HG03558 (cell line): ENCODE data around the gene ARHGAP18.

Source experiments
- ATAC-seq: cut with Tn5 transposase; IDR thresholded peaks from one replicate; pipeline ENCODE4 v1.9.1; 2021; ENCODE audit warnings: moderate number of reproducible peaks; ENCODE audit not compliant: unreplicated experiment; ENCODE audit errors: extremely low read depth

ARHGAP18 gene

DNA sequence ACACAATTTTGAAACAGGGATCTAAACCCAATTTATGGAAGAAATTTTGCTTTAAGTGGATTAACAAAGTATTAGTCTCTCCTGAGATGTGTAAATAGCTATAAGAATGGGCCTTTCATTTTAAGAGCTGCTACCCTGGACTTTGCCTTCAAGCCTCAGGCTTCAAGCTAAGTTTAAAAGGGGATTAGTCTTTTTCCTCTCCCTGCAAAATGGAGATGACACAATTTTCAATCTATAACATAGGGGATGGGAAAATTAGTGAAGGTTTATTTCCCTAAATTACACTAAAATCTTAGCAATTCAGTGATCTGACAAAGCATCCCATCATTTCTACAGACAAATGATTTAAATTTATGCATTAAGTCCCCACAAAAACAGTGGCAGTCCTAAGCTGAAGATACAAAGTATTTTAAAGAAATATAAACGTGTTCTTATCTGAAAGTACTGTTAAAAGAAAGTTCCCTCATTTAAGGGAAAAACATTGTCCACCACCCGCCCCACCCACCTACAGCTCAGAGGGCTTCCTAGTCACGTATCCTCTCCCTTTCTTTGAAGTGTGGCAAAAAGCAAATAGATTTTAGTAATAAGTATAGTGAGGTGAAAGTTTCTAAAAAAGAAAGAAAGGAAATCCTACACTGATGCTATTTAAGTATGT, 14.5 kb downstream of the ARHGAP18 start:
- ATAC-seq: peak; percentile 48

DNA sequence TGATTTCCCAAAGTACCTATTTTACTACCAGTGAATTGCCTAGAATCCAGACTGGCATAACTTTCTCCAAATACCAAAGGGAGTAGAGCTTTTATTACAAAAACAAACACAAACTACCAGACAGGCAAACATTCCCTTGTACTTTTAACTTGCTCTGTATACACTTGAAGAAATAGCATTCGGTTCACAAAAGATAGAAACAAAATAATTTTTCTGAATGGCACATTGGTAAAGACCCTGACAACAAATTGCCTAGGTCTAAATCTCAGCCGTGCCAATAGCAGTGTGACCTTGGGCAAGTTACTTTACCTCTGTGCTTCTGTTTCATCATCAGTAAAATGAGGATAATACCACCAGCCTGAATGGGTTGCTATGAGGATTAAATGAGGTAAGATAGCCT, 15.9 kb downstream of the ARHGAP18 start:
- ATAC-seq: no peak

DNA sequence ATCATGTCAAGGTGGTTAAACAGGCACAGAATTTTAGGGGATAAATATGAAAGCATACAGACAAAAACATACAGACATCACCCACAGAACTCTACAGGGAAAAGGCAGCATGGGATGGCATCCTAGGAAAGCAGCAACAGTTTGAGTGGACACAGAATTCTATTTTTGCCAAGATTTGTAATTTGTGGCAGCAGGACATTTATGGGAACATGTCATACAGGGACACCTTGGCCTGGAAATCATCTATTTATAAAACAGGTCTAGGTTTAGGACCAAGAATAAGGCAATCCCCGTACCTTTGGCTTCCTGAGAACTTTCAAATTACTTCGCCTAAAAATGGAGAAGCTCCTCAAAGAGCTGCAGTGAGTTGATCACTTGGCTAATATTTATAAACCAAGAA, 17.5 kb downstream of the ARHGAP18 start:
- ATAC-seq: no peak

DNA sequence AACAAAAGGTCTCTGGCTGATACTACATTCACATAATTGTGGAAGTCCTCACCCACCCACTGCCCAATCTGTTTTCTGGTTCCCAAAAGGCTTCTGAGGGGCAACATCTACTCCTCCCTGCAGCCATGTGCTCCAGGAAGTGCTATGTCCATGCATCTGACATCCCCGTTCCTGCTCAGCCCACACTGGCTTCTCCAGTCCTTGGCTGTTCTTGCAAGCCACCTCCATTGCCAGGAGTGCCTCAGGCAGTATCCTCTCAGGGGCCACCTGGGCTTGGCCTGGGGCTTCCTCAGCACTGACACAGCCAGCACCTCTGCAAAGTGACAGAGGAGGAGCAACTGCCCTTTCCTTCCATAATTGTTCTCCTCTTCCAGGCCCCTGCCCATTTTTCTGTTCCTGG, 18.3 kb downstream of the ARHGAP18 start:
- ATAC-seq: no peak

DNA sequence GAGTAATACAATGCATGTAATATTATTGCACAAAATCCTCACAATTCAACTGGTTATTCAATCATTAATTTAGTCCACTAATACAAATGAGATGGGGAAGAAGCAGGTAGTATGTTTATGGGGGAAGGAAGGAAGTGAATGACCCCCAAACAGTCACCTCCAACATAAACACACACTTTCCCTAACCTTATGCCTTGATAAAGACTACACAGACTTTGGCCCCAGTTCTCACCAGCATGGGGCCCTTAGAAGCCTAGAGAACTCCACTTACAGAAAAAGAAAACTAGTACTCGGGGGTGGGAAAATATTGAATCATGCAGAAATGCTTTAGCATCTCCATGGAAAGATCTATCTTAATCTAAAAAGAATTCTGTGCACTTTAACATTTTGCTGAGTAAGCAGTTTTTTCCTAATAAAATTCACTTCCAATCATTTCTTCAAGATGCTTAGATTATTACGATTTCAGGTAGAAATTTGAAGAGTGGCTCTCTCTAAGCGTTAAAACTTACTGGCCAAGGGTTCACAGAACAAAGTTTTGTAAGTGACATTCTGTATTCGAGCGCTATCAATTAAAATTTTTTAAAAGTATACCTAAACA, 18.8 kb downstream of the ARHGAP18 start:
- no peak for ATAC-seq

DNA sequence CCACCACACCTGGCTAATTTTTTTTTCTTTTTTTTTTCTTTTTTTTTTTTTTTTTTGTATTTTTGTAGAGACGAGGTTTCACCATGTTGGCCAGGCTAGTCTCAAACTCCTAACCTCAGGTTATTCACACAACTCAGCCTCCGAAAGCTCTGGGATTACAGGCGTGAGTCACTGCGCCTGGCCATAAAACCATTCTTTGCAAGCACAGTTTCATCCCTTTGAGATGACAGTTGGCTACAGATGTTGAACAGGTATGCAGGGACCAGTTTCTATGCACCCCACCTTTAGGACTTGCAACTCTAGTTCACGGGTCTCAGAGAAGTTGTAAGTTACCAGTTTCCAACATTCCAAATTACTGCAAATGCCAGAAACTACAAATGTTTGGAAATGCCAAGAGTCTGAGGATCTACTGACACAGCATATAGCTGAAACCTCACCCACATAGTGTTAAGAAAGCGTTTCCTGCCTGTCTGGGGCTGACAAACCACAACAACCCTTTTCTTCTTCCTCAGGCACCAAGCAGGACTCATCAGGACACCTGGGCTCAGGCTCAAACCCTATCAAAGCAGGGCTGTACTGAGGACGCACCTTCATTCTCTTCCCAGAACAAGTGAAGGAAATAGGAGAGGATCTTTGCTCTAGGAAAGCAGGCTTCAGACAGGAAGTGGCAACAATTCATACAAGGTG, 22.9 kb downstream of the ARHGAP18 start:
- peak; percentile 49 for ATAC-seq

DNA sequence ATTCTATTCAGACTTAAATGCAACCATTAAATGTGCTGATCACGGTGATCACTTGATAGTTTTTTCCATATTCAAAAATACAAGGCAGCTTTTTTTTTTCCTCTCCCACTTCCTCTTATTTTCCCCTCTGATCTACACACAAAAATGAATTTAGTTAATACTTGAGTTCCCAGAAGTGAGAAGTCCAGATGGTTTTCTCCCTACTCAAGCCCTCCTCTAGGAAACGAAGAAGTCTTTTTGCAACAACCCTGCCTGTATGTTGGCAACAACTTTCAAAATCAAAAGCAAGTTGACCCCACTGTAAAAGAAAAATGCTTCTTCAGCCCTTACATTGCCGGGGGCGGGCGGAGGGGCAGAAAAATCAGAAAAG, 24.3 kb downstream of the ARHGAP18 start:
- ATAC-seq: no peak

DNA sequence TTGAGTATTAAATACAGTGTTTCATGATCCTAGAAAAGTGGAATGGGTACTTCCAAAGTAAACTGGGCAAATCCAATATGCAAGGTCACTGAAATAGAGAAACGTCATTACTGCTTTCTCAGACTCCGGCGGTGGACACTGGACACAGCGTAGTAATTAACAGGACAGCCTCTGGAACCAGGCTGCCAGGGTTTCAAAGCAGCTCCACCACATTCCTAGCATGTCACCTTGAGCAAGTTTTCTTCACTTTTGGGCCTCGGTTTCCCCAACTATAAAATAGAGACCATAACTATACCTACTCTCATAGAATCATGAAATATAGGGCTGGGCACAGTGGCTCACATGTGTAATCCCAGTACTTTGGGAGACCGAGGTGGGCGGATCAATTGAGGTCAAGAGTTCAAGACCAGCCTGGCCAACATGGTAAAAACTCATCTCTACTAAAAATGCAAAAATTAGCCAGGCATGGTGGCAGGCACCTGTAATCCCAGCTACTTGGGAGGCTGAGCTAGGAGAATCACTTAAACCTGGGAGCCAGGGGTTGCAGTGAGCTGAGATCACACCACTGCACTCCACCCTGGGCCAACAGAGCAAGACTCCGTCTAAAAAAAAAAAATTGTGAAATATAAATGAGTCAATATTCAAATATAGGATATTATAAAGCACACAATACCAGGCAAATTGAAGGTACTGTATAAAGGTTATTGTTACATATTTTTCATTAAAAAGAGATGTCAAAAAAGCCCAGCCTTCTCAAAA, 24.9 kb downstream of the ARHGAP18 start:
- no peak for ATAC-seq

DNA sequence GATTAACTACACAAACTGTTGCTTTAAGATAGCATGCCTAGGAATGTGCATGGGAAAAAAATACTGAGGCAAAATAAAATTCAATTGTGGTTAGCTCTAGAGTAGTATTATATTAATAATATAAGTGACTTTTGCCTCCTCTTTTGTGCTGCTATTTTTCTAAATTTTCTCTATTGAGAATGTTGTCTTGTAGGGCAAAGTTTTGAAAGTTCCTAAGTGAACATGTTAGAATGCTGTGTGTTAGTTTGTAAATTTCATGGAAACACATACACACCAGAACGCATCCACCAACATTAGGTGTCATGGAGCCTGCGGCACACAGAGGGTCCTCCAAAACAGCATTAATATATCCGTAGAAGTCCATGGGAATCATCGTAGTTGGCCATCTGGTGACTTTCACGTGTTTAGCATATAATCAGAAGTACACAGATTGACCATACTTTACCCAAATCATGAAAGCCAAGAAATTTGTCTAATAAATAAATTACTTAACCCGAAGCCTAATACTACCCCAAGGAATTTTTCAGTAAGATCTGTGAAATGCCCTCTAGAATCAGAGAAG, 25.6 kb downstream of the ARHGAP18 start:
- no peak for ATAC-seq

DNA sequence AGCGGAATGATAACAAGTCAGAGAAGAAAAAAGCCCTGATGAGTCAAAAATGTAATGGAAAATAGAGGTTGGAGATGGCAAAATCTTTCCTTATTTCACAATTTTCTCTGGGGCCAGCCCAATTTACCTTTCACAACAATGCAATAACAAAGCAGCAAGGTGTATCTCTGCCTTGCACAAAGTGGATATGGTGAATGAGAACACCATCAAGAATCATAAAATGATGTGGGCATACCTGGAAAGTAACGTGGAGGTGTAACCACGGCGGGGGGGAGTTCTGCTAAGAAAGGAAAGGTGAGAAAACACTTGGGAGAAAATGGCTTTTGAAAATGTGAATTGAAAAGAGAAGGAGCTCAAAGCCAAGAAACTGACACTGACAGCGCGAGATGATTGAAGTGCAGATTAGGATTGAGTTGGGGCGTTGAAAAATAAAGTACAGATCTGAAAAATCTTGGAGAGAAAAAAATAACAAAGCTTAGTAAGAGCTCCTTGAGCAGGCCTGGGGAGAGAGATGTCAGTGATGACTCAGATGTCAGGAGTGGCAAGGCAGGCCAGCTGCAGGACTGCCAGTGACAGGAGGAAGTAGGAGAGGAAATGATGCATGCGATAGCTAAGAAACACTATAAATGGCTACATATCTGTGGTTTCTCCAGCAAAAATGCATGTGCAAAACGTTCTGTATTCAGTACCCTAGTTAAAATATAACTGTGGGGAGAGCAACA, 26.2 kb downstream of the ARHGAP18 start:
- peak; percentile 94 for ATAC-seq

DNA sequence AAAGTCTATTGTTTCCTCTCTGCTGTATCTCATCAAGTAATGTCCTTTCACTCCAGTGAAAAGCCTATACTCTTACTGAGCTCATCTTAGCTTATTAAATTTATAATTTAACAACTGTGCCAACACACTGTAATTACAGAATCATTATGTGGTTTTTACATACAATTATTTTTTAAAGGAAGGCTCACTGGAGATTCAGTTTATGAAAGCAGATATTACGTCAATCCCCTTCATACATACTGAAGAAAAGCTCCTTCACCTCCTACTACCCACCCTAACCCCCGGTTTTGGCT, 28.1 kb downstream of the ARHGAP18 start:
- no peak for ATAC-seq

DNA sequence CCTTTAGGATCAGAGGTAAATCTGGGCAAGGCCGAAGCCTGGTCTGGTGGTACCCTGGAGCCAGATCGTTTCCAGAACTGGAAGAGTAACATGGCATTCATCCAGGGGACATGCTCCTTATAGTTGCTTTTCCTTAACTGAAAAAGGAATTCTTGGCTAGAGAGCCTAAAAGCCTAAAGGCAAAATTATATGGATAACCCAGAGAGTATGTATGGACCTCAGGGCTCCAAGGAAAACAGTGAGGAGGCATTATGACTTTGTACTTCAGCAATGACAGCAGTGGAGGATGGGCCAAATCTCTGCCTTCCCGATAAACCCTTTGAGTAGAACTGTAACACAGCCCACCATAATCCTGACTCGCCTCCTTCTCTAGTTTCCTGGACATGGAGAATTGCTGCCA, 29.3 kb downstream of the ARHGAP18 start:
- ATAC-seq: no peak

DNA sequence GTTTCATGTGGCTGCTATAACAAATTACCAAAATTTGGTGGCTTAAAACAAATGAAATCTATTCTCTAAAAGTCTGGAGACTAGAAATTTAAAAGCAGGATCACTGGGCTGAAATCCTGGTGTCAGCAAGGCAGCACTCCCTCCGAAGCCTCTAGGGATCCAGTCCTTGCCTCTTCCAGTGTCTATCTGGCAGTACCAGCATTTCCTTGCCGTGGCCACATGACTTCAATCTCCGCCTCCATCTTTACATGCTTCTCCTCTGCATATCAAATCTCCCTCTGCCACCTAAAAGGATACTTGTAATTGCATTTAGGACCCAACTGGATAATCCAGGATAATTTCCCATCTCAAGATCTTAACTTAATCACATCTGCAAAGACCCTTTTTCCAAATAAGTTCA, 30.2 kb downstream of the ARHGAP18 start:
- no peak for ATAC-seq

DNA sequence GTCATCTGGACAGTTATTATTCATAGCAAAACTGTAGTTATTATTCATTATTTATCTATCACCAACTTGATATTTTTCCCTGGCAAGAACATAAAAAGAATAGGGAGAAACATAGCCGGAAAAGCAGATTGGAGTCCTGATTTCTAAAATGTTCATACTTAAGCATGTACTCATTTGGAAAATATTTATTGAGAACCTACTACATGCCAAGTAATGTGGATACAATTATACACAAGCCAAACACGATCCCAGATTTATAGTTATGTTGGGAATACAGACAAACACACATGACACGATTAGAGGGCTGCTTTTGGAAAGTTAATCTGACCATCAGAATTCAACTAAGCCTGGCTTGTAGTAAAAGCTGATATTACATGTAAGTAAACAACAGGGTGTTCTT, 30.7 kb downstream of the ARHGAP18 start:
- no peak for ATAC-seq

DNA sequence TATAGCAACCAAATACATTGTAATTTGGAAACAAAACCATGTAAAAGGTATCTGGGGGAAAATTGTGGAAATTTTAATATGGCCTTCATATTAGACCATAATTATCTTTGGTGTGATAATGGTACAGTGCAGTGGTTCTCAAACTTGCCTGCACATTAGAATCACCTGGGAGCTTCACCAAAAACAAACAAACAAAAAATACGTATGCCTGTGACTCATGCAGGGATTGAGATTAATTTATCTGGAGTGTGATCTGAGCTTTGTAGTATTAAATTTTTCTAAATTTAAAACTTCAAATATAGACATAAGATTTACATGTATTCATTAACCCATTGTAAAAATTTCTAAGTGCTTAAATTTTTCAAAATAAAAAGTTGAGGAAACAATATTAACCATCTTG, 31.5 kb downstream of the ARHGAP18 start:
- ATAC-seq: no peak

DNA sequence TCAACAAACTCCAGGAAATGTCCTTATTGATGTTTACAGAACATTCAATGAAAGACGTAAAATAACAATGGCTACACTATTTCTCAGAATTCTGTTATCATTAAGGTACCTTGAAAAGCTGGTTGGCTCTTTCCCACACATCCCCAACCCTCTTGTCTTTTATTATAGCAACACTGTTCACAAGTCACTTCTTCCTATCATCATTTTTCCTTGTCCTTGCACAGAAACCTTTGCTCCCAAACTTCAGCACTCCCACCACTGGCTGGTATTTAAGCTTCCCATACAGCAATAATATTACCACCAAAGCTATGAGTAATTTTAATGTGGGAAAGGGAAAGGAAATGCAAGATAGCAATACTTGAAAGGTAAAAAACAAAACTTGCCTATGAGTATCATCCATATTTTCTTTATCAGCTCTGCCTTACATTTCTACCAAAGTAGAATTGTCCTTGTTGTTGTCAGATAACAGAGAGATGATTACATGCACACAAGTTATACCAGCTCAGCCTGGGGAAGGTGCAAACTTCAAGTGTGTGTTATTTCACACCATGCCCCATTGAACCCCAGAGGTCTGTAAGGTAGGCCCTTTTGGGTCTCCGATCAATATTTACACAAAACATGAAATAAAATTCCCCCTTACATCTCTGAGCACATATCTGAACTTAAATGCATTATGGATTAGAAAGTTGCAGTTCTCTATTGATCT, 32.2 kb downstream of the ARHGAP18 start:
- ATAC-seq: no peak

DNA sequence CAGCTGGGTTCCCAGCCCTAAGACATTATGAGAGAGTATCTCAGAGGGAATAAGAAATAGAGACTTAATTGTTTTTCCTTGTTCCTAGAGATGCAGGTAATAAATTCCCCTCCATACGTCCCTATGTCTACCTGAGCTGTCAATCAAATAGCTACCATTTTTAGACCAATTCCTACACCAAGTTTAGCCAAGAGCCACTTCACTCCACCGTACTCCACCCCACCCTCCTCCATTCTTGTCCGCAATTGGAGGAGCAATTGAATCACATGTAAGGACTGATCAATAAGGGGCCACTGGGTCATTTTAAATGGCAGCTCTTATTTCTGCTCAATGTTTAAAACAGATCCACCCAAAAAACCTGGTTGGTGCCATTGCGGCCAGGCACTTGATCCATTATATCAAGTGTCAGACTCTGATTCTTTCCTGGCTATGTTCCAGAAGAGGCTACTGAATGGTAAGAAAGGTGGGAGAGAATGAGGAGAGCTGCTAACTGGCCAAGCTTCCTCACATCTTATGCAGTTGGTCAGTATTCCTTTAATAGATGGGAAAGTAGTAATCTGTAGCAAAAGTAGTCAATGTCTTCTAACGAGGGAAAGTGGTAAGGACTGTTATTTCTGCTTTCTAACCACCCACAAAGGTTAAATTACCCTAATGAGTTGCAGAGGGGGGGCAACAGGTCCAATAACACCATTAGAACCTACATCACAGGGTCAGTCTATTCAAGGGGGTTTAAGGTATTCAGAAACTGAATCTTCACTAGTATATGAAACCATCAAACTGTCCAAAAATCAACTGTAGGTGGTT, 34.1 kb downstream of the ARHGAP18 start:
- no peak for ATAC-seq

DNA sequence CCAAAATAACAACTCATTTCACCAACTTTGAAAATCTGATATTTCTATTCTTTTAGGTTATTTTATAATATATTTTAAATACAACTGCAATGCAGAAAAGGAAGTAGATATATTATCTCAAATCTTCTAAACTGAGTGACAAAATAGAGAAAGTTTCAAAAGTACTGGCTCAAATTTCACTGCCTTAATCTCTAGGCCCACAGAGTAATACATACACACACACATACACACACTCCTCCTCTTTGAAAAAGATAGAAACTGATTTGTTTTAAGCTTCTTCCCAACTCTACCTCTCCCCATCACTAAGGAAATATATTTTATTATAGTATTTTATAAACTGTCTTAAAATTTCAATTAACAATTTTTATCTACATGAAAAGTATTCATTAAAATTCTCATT, 36.2 kb downstream of the ARHGAP18 start:
- no peak for ATAC-seq
